Thoracic aorta (tissue), 2 donors: ENCODE data around the gene RPS19BP1. TPM values are rescaled to one million over a fixed set of nuclear protein-coding genes. Genes with fewer than 3 reads are reported as not detected.

Source experiments
- ATAC-seq: fragments of 150-250 bp; one replicate; pipeline ENCODE4 v1.8.0; 2017; ENCODE audit warnings: low read depth; ENCODE audit not compliant: insufficient number of reproducible peaks, low FRiP score
- DNase-seq: peaks from one replicate; pipeline ENCODE4 v3.0.0-alpha.2; 2020; ENCODE audit warnings: low spot score
- H3K27ac ChIP-seq, 2 donors: fragments of 200-600 bp; sonication (generic); 1 replicate in 1 of 2; 2 replicates in 1 of 2; pipeline ENCODE4 v1.5.1; 2016; ENCODE audit warnings: mild to moderate bottlenecking in 2 of 2, moderate library complexity in 2 of 2
- H3K27me3 ChIP-seq: fragments of 200-600 bp; sonication (generic); replicated peaks from 2 replicates; pipeline ENCODE4 v1.6.0; 2016; ENCODE audit warnings: mild to moderate bottlenecking; ENCODE audit not compliant: insufficient read depth
- H3K36me3 ChIP-seq: fragments of 200-600 bp; sonication (generic); one replicate; pipeline ENCODE4 v1.5.1; 2016
- H3K4me1 ChIP-seq, 2 donors: fragments of 200-600 bp; sonication (generic); 1 replicate in 1 of 2; 2 replicates in 1 of 2; pipeline versions ENCODE4 v1.5.1 to v1.6.0; 2016; ENCODE audit warnings: low read depth in 2 of 2, mild to moderate bottlenecking in 1 of 2; ENCODE audit not compliant: control insufficient read depth in 1 of 2
- H3K4me3 ChIP-seq: fragments of 200-600 bp; sonication (generic); 2 replicates; pipeline ENCODE4 v1.5.1; 2016; ENCODE audit warnings: mild to moderate bottlenecking
- H3K9me3 ChIP-seq: fragments of 200-600 bp; sonication (generic); 2 replicates; pipeline ENCODE4 v1.5.1; 2016
- CTCF ChIP-seq: fragments of 200-600 bp; sonication (generic); IDR thresholded peaks from one replicate; pipeline ENCODE4 v1.5.1; 2019; ENCODE audit warnings: antibody characterized with exemption
- total RNA-seq, 2 donors: library from RNA; depleted of rRNA; stranded (reverse); fragments of >200 nt; gene quantifications; one replicate each; pipeline versions ENCODE4 v1.1.0 to v1.2.3, GENCODE V29; 2016

RPS19BP1 gene
- total RNA-seq, 2 donors from 2014 or later = 77.7 to 89.6 TPM

- no peak for TF ChIP-seq CTCF
- Histone ChIP-seq H3K4me3 (peak overlapping the region; percentile 53), H3K27me3 (no peaks in the 10 kb centered on the region), H3K27ac (no peak overlapping the region), H3K36me3 (peaks cover 7% of the 10 kb centered on the region), H3K4me1 (peaks cover 29 to 74% of the 10 kb centered on the region in 2 donors), H3K9me3 (no peaks in the 10 kb centered on the region)
- ATAC-seq (no peak), DNase-seq (no peak)
Measured at GRCh38 chr22:39529487-39529851, 3.1 kb downstream of the RPS19BP1 start.

- H3K4me1 ChIP-seq = peaks cover 35 to 79% of the 10 kb centered on the region in 2 donors
Measured at GRCh38 chr22:39528681-39529486, 3.7 kb downstream of the RPS19BP1 start.

GRCh38 chr22:39528080-39528661, 4.4 kb downstream of the RPS19BP1 start:
- Histone ChIP-seq H3K36me3 (peaks cover 18% of the 10 kb centered on the region), H3K4me1 (peaks cover 38 to 86% of the 10 kb centered on the region in 2 donors), H3K27ac (peak overlapping the region; percentile 17 to 41), H3K4me3 (peak overlapping the region; percentile 53), H3K9me3 (no peaks in the 10 kb centered on the region), H3K27me3 (no peaks in the 10 kb centered on the region)
- DNase-seq (no peak), ATAC-seq (no peak)
- TF ChIP-seq CTCF = no peak

More at GRCh38 chr22:39528681-39529486, 3.7 kb downstream of the RPS19BP1 start:
- Histone ChIP-seq H3K27me3 (no peaks in the 10 kb centered on the region), H3K27ac (peak overlapping the region; percentile 17 to 41), H3K4me3 (peak overlapping the region; percentile 53), H3K9me3 (no peaks in the 10 kb centered on the region), H3K36me3 (peaks cover 13% of the 10 kb centered on the region)
- ATAC-seq (peak; percentile 22), DNase-seq (peak; percentile 59)
- TF ChIP-seq CTCF = peak; percentile 90

- TF ChIP-seq CTCF = no peak
- peak overlapping the region in 1 of 2 donors; percentile 17 for H3K27ac ChIP-seq
- H3K36me3 ChIP-seq = peaks cover 23% of the 10 kb centered on the region
- no peak for DNase-seq
- no peak for ATAC-seq
- H3K27me3 ChIP-seq = no peaks in the 10 kb centered on the region
- no peak overlapping the region for H3K4me3 ChIP-seq
- H3K4me1 ChIP-seq = peaks cover 41 to 93% of the 10 kb centered on the region in 2 donors
- H3K9me3 ChIP-seq = no peaks in the 10 kb centered on the region
Measured at GRCh38 chr22:39527481-39527961, 5.0 kb downstream of the RPS19BP1 start.

GRCh38 chr22:39526736-39527171, 5.8 kb downstream of the RPS19BP1 start:
- Histone ChIP-seq H3K36me3 (peaks cover 31% of the 10 kb centered on the region), H3K27me3 (no peaks in the 10 kb centered on the region), H3K4me1 (peaks cover 48 to 97% of the 10 kb centered on the region in 2 donors), H3K9me3 (no peaks in the 10 kb centered on the region), H3K4me3 (no peak overlapping the region), H3K27ac (no peak overlapping the region)
- no peak for DNase-seq
- TF ChIP-seq CTCF = no peak
- no peak for ATAC-seq
